Mucosa of gallbladder (tissue), 1 donor: ENCODE results near the gene NKX2-1. TPM values are rescaled to one million over a fixed set of nuclear protein-coding genes. Genes with fewer than 3 reads are reported as not detected.
"Not testable (repeated sequence)": the region's sequence is repeated elsewhere in the genome, so short reads cannot be mapped to it uniquely, and the experiment has no call there.

Experiments used
- DNase-seq: peaks from one replicate; pipeline ENCODE4 v3.0.0-alpha.2; 2020; ENCODE audit warnings: low spot score
- total RNA-seq: library from RNA; stranded (reverse); gene quantifications from one replicate; pipeline ENCODE4 v1.2.1, GENCODE V29; 2021
- donor health status: DM: no; HTN: no; CAD: no.

Gene NKX2-1
- total RNA-seq, result 0.26 TPM

- DNase-seq, result no peak
Observed at GRCh38 chr14:36519431-36520321, at the start of gene NKX2-1. TSS of gene NKX2-1 (minus strand) at chr14:36520232. CDS start at chr14:36520129, 103 bp downstream.

GRCh38 chr14:36556811-36557433 lies 36.9 kb upstream of the NKX2-1 start:
- no peak for DNase-seq

GRCh38 chr14:36555998-36556743 lies 36.1 kb upstream of the NKX2-1 start:
- no peak for DNase-seq

- no peak for DNase-seq
Observed at GRCh38 chr14:36553656-36554260, 33.7 kb upstream of the NKX2-1 start.

- DNase-seq, result no peak
Observed at GRCh38 chr14:36550899-36551298, 30.9 kb upstream of the NKX2-1 start.

GRCh38 chr14:36544280-36544679 lies 24.2 kb upstream of the NKX2-1 start:
- not testable (repeated sequence) for DNase-seq

GRCh38 chr14:36538051-36538450 lies 18.0 kb upstream of the NKX2-1 start:
- DNase-seq, result no peak

- DNase-seq, result no peak
Observed at GRCh38 chr14:36529062-36529461, 9.0 kb upstream of the NKX2-1 start.

- DNase-seq, result no peak
Observed at GRCh38 chr14:36525746-36526099, 5.7 kb upstream of the NKX2-1 start.

- no peak for DNase-seq
Observed at GRCh38 chr14:36524874-36525745, 5.1 kb upstream of the NKX2-1 start.

GRCh38 chr14:36524220-36524837 lies 4.3 kb upstream of the NKX2-1 start:
- DNase-seq, result no peak

- no peak for DNase-seq
Observed at GRCh38 chr14:36522972-36523715, 3.1 kb upstream of the NKX2-1 start.

GRCh38 chr14:36522347-36522971 lies 2.4 kb upstream of the NKX2-1 start:
- no peak for DNase-seq

- no peak for DNase-seq
Observed at GRCh38 chr14:36521598-36522345, 1.7 kb upstream of the NKX2-1 start.

- no peak for DNase-seq
Observed at GRCh38 chr14:36520601-36521525, 831 bp upstream of the NKX2-1 start.

- no peak for DNase-seq
Observed at GRCh38 chr14:36518586-36519430, 1.2 kb downstream of the NKX2-1 start.
